OCI-LY1 (cell line): ENCODE data around the gene TPR.

Experiments used
- H2AFZ ChIP-seq: fragments of 200-600 bp; sonication (generic), shearing (Covaris generic); 2 replicates; pipeline ENCODE4 v1.6.0; 2014; ENCODE audit warnings: antibody characterized with exemption, mild to moderate bottlenecking, low read length
- H3F3A ChIP-seq: fragments of 200-600 bp; sonication (generic), shearing (Covaris generic); 2 replicates; pipeline ENCODE4 v1.6.0; 2014; ENCODE audit warnings: mild to moderate bottlenecking, antibody characterized with exemption, low read length, moderate library complexity; ENCODE audit not compliant: insufficient read depth
- H3K27ac ChIP-seq: fragments of 200-600 bp; sonication (generic); 2 replicates; pipeline ENCODE4 v1.5.1; 2014; ENCODE audit warnings: low read length, mixed run types, mild to moderate bottlenecking, low read depth; ENCODE audit not compliant: poor library complexity, severe bottlenecking
- H3K27me3 ChIP-seq: fragments of 200-600 bp; sonication (generic); 2 replicates; pipeline ENCODE4 v1.6.0; 2014; ENCODE audit warnings: antibody characterized with exemption, mild to moderate bottlenecking, low read length, moderate library complexity; ENCODE audit not compliant: insufficient read depth
- H3K36me3 ChIP-seq: fragments of 200-600 bp; sonication (generic); 2 replicates; pipeline ENCODE4 v1.6.1; 2014; ENCODE audit warnings: mild to moderate bottlenecking, antibody characterized with exemption, low read length, moderate library complexity, mixed read lengths; ENCODE audit not compliant: insufficient read depth
- H3K4me1 ChIP-seq: fragments of 200-600 bp; sonication (generic); 2 replicates; pipeline ENCODE4 v1.5.1; 2014; ENCODE audit warnings: mild to moderate bottlenecking, low read length, moderate library complexity; ENCODE audit not compliant: insufficient read depth, severe bottlenecking
- H3K4me2 ChIP-seq: fragments of 200-600 bp; sonication (generic), shearing (Covaris generic); 2 replicates; pipeline ENCODE4 v1.6.1; 2014; ENCODE audit warnings: low read length
- H3K4me3 ChIP-seq: fragments of 200-600 bp; sonication (generic); 2 replicates; pipeline ENCODE4 v1.5.1; 2014; ENCODE audit warnings: low read length, low read depth, mild to moderate bottlenecking, mixed read lengths; ENCODE audit not compliant: poor library complexity, severe bottlenecking
- H3K79me2 ChIP-seq: fragments of 200-600 bp; shearing (Covaris generic); 2 replicates; pipeline ENCODE4 v1.6.1; 2016; ENCODE audit warnings: mixed run types, low read length, mixed read lengths; ENCODE audit not compliant: insufficient read depth
- H3K9ac ChIP-seq: fragments of 200-600 bp; sonication (generic), shearing (Covaris generic); 2 replicates; pipeline ENCODE4 v1.6.1; 2014; ENCODE audit warnings: mild to moderate bottlenecking, low read length, mixed read lengths
- H3K9me2 ChIP-seq: fragments of 200-600 bp; sonication (generic), shearing (Covaris generic); 2 replicates; pipeline ENCODE4 v1.6.1; 2014; ENCODE audit warnings: low read depth, mild to moderate bottlenecking, low read length, mixed read lengths
- H3K9me3 ChIP-seq: fragments of 200-600 bp; shearing (Covaris generic); 2 replicates; pipeline ENCODE4 v1.6.1; 2014; ENCODE audit warnings: low read length, mixed read lengths
- H4K20me1 ChIP-seq: fragments of 200-600 bp; sonication (generic), shearing (Covaris generic); 2 replicates; pipeline ENCODE4 v1.6.0; 2016; ENCODE audit warnings: mild to moderate bottlenecking, low read length; ENCODE audit not compliant: insufficient read depth
- EZH2 ChIP-seq: fragments of 200-600 bp; sonication (generic), shearing (Covaris generic); IDR thresholded peaks from 2 replicates; pipeline ENCODE4 v1.8.0; 2017; ENCODE audit warnings: borderline replicate concordance, mixed run types, mild to moderate bottlenecking, antibody characterized with exemption, low read length, moderate library complexity, mixed read lengths
- TF ChIP-seq, protein P1 (sequence below): fragments of 200-600 bp; sonication (generic), shearing (Covaris generic); IDR thresholded peaks from 2 replicates; pipeline ENCODE4 v1.5.1; 2017; ENCODE audit warnings: mild to moderate bottlenecking, antibody characterized with exemption, low read length, moderate library complexity, mixed read lengths

The TPR gene

DNA sequence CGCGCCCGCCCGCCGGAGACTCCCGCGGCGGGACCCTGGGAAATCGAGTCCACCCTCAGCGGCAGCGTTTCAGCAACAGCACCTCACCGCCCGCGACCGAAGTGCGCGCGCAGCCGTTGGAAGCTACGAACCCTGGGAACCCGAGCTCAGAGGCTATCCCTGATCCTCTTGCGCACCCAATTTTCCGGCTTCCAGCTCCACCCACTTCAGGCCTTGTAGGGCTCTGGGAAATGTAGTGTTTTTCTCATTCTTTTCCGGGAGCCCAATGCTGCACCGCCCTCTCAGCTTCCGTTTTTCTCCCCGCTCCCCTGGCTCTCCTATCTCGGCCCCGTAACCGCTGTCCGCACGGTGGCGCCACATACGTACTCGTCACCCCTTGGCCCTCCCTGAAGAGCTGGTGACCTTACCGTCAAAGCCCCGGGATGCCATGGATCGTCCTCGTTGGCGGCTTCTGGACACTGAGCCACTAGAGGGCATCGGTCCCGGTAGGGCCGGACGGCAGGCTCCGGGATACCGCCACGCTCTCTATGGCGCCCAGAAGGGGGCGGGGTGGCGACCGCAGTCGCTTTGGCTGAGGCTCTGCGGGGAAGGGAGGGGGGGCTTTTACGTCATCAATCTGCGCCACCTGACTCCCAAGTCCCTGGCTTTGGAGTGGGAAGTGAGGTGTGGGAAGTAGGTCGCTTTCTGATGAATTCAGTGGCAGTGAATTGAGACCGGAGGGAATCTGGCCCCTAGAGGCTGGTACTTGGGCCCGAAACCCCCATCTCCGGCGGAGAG lies at the start of gene TPR, which contains the start of gene ODR4:
TPR (minus strand) TSS at position 102 of the 777 bp plus-strand sequence. CDS start 225 bp downstream, outside the sequence.
ODR4 (plus strand) TSS at position 687 of the 777 bp plus-strand sequence. CDS start 3,948 bp downstream, outside the sequence.
- Histone ChIP-seq H3K9me2 (no peaks in the 10 kb centered on the region), H3K4me3 (peak within 1 kb of the TSS; percentile 89), H4K20me1 (no peaks in the 10 kb centered on the region), H3K9ac (peak within 1 kb of the TSS; percentile 82), H3K9me3 (no peaks in the 10 kb centered on the region), H3K27ac (peak within 1 kb of the TSS; percentile 77), H3K4me1 (peaks cover 27% of the 10 kb centered on the region), H3K27me3 (no peaks in the 10 kb centered on the region), H3K36me3 (peaks cover 35% of the 10 kb centered on the region), H3K4me2 (peak within 1 kb of the TSS; percentile 82), H3K79me2 (peaks cover 44% of the 10 kb centered on the region), H2AFZ (peak within 1 kb of the TSS; percentile 85), H3F3A (no peaks in the 10 kb centered on the region)
- TF ChIP-seq, protein P1, sequence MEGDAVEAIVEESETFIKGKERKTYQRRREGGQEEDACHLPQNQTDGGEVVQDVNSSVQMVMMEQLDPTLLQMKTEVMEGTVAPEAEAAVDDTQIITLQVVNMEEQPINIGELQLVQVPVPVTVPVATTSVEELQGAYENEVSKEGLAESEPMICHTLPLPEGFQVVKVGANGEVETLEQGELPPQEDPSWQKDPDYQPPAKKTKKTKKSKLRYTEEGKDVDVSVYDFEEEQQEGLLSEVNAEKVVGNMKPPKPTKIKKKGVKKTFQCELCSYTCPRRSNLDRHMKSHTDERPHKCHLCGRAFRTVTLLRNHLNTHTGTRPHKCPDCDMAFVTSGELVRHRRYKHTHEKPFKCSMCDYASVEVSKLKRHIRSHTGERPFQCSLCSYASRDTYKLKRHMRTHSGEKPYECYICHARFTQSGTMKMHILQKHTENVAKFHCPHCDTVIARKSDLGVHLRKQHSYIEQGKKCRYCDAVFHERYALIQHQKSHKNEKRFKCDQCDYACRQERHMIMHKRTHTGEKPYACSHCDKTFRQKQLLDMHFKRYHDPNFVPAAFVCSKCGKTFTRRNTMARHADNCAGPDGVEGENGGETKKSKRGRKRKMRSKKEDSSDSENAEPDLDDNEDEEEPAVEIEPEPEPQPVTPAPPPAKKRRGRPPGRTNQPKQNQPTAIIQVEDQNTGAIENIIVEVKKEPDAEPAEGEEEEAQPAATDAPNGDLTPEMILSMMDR = peak; percentile 100
- no peak for TF ChIP-seq EZH2

- Histone ChIP-seq H3K9me2 (no peaks in the 10 kb centered on the region), H3F3A (no peaks in the 10 kb centered on the region), H3K27me3 (no peaks in the 10 kb centered on the region), H3K79me2 (no peaks in the 10 kb centered on the region), H3K4me1 (no peaks in the 10 kb centered on the region), H3K4me3 (no peak overlapping the region), H3K36me3 (peaks cover 6% of the 10 kb centered on the region; the same call in 1 of the 2 replicates), H4K20me1 (no peaks in the 10 kb centered on the region), H3K9ac (no peak overlapping the region), H2AFZ (no peak overlapping the region), H3K4me2 (no peak overlapping the region), H3K27ac (no peak overlapping the region), H3K9me3 (no peaks in the 10 kb centered on the region)
- TF ChIP-seq, protein P1 = no peak
- no peak for TF ChIP-seq EZH2
These were observed 49.5 kb upstream of the TPR start for GRCh38 chr1:186424539-186424938.

- H3K27ac ChIP-seq = no peak overlapping the region
- H3K36me3 ChIP-seq = peaks cover 16% of the 10 kb centered on the region
- TF ChIP-seq, protein P1 = no peak
- TF ChIP-seq EZH2 = no peak
- no peak overlapping the region for H3K4me3 ChIP-seq
- H2AFZ ChIP-seq = no peak overlapping the region
- no peaks in the 10 kb centered on the region for H3K79me2 ChIP-seq
- H3K27me3 ChIP-seq = no peaks in the 10 kb centered on the region
- H3K9ac ChIP-seq = no peak overlapping the region
- no peaks in the 10 kb centered on the region for H3F3A ChIP-seq
- no peaks in the 10 kb centered on the region for H3K9me3 ChIP-seq
- H3K9me2 ChIP-seq = no peaks in the 10 kb centered on the region
- H3K4me1 ChIP-seq = no peaks in the 10 kb centered on the region
- H3K4me2 ChIP-seq = no peak overlapping the region
- no peaks in the 10 kb centered on the region for H4K20me1 ChIP-seq
These were observed 46.4 kb upstream of the TPR start for GRCh38 chr1:186421446-186421845.
